Amniotic epithelial cell (primary cell): ENCODE measurements around the gene PDE7B.
"Not testable (repeated sequence)": the region's sequence is repeated elsewhere in the genome, so short reads cannot be mapped to it uniquely, and the experiment has no call there.

ENCODE experiments used
- DNase-seq: peaks from one replicate; pipeline ENCODE4 v3.0.0-alpha.2; 2010; ENCODE audit warnings: low read depth

PDE7B gene

GRCh38 chr6:136072691-136073090 lies 221.2 kb downstream of the PDE7B start:
- DNase-seq: no peak

- peak; percentile 65 for DNase-seq
These were observed 221.7 kb downstream of the PDE7B start for GRCh38 chr6:136073216-136073615.

- no peak for DNase-seq
These were observed 225.0 kb downstream of the PDE7B start for GRCh38 chr6:136076496-136076895.

- DNase-seq: peak; percentile 100
These were observed 226.5 kb downstream of the PDE7B start for GRCh38 chr6:136077834-136078576.

- DNase-seq: no peak
These were observed 228.4 kb downstream of the PDE7B start for GRCh38 chr6:136079701-136080565.

- DNase-seq: no peak
These were observed 232.0 kb downstream of the PDE7B start for GRCh38 chr6:136083540-136083939.

- DNase-seq: no peak
These were observed 232.9 kb downstream of the PDE7B start for GRCh38 chr6:136084403-136084802.

GRCh38 chr6:136085370-136086115 lies 234.0 kb downstream of the PDE7B start:
- peak; percentile 81 for DNase-seq

- no peak for DNase-seq
These were observed 235.2 kb downstream of the PDE7B start for GRCh38 chr6:136086686-136087085.

GRCh38 chr6:136087986-136088385 lies 236.5 kb downstream of the PDE7B start:
- no peak for DNase-seq

- no peak for DNase-seq
These were observed 237.2 kb downstream of the PDE7B start for GRCh38 chr6:136088693-136089092.

- peak; percentile 84 for DNase-seq
These were observed 238.4 kb downstream of the PDE7B start for GRCh38 chr6:136089876-136090275.

- DNase-seq: no peak
These were observed 239.4 kb downstream of the PDE7B start for GRCh38 chr6:136090929-136091328.

GRCh38 chr6:136092897-136093296 lies 241.4 kb downstream of the PDE7B start:
- DNase-seq: no peak

GRCh38 chr6:136093835-136094234 lies 242.3 kb downstream of the PDE7B start:
- DNase-seq: no peak

GRCh38 chr6:136094812-136095211 lies 243.3 kb downstream of the PDE7B start:
- DNase-seq: no peak

GRCh38 chr6:136095986-136096385 lies 244.5 kb downstream of the PDE7B start:
- no peak for DNase-seq

GRCh38 chr6:136102991-136103688 lies 251.6 kb downstream of the PDE7B start:
- DNase-seq: peak; percentile 97

- no peak for DNase-seq
These were observed 252.3 kb downstream of the PDE7B start for GRCh38 chr6:136103763-136104311.

- DNase-seq: no peak
These were observed 253.1 kb downstream of the PDE7B start for GRCh38 chr6:136104556-136104955.

GRCh38 chr6:136105797-136106196 lies 254.3 kb downstream of the PDE7B start:
- not testable (repeated sequence) for DNase-seq
